GM19372 (cell line): Measurements from ENCODE around the gene MGRN1.
"Not testable (repeated sequence)": the region's sequence is repeated elsewhere in the genome, so short reads cannot be mapped to it uniquely, and the experiment has no call there.

Experiments used
- ATAC-seq: cut with Tn5 transposase; IDR thresholded peaks from one replicate; pipeline ENCODE4 v1.9.1; 2021; ENCODE audit warnings: mild to moderate bottlenecking, low read depth, moderate library complexity; ENCODE audit not compliant: unreplicated experiment

The MGRN1 gene

DNA sequence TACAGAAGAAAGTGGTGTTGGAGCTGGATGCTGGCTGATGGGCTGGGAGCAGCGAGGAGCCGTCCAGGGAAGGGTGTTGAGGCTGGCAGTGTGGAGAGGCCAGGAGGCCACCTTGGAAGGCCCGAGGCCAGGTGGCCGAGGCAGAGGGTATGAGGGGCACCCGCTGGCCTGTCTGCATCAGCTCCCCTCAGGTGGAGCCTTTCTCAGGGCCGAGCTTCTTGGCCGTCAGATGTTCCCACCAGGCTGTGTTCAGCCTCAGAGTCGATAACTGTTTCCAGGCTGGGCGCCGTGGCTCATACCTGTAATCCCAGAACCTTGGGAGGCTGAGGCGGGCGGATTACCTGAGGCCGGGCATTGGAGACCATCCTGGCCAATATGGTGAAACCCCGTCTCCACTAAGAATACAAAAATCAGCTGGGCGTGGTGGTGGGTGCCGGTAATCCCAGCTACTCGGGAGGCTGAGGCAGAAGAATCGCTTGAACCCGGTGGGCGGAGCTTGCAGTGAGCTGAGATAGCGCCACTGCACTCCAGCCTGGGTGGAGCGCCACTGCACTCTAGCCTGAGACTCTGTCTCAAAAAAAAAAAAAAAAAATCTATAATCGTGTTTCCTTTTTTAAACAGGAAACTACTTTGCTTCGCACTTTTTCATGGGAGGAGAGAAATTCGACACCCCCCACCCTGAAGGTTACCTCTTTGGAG, 25.3 kb downstream of the MGRN1 start:
- ATAC-seq = no peak

- not testable (repeated sequence) for ATAC-seq
Observed at GRCh38 chr16:4650443-4651074, 25.9 kb downstream of the MGRN1 start.

DNA sequence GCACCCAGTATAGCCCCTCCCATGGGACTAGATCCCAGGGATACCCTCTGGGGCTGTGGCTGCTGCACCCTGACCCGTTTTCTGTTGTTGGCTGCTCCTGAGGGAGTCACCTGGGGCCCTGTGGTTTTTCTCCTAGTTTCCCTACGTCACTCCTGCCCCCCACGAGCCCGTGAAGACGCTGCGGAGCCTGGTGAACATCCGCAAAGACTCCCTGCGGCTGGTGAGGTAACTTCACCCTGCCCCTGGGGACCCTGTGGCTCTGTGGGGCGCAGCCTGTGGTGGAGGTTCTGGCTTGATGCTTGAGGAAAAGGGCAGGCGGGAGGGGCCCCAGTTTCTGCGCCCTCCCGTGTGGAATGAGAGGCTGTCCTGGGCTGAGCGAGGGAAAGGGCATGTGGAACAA, 27.2 kb downstream of the MGRN1 start:
- ATAC-seq = no peak

DNA sequence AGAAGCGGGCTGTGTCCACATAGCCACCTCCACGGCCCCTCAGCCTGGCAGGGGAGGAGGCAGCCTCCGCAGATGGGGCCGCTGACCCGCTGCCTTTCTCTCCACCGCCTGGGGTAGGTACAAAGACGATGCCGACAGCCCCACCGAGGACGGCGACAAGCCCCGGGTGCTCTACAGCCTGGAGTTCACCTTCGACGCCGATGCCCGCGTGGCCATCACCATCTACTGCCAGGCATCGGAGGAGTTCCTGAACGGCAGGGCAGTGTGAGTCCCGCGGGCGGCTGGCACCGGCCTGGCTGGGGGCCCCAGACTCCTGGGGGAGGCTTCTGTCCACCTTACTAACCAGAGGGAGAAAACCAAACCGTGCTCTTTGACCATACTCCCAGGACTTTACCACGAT, 27.9 kb downstream of the MGRN1 start:
- no peak for ATAC-seq

DNA sequence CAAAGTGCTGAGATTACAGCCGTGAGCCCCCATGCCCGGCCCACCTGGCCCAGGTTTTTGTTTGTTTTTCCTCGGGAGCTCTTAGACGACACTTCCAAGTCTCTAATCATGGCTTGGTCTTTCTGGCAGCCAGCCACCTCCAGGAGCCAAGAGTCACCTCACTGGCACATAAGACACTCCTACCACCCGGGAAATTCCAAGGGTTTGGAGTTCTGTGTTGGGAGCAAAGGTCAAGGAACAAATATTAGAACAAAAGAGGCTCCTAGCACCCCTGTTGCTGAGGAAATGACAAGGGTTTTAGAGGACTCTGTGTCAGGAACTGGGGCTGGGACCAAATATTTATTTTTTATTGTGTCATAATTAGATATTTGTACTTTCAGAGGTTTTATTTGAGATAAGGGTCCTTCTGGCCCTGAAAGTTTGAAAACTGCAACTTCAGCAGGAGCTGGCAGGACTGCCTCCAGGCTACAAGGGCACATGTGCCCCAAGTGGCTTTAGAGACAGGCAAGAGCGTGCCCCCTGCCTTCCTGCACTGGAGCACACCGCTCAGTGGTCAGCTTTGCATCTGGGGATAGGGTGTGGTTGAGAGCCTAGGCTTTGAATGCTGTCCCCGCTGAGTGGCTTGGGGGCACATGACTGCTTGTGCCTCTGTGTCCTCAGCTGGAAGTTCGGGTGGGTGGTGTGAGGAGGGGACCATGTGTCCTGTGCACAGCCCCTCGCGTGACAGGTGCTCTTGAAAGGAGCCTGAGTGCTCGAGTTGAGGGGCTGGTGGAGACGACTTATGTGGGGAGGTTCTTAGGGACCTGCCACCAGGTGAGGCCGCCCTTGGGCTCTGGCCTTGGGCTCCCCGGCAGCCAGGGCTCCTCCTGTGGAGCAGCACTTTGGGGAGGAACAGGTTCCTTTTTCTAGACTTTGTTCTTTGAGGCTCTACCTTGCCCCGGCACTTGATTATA, 29.7 kb downstream of the MGRN1 start:
- no peak for ATAC-seq

- ATAC-seq = no peak
Observed at GRCh38 chr16:4654964-4655590, 30.5 kb downstream of the MGRN1 start.

DNA sequence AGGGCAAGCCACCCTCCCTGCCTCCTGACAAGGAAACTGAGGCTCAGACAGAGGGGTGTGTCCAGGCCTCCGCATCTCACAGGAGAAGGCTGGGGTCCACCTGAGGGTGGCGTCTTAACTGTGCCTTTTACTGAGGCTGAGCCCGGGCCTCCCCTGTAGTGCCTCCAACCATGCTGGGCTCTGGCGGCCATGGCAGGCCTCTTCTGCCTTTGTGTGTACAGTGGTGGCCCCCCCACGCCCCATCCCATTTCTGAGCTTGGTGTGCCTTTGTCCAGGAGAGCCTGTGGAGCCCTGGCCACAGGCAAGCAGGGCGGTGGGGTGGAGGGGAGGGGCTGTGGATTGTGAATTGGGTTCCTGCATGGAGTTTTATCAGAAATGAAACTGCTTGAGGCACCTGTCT, 31.2 kb downstream of the MGRN1 start:
- no peak for ATAC-seq

DNA sequence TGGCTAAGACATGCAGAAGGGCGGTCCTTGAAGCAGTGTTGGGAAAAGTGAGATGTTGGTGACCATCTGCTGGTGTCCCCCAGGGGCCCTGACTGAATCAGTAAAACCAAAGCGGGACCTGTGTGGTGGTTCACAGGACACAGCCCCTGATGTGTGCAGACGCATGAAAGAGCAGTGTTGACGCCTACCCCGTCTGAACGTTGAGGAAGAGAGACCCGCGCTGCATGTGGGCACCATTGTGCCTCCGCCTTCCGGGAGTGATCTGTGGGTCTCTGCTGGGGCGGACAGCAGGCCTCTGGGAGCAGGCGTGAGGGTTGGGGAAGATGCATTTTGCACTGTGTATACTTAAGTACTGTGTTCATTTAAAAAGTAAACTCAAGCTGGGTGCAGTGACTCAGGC, 31.6 kb downstream of the MGRN1 start:
- ATAC-seq = no peak

DNA sequence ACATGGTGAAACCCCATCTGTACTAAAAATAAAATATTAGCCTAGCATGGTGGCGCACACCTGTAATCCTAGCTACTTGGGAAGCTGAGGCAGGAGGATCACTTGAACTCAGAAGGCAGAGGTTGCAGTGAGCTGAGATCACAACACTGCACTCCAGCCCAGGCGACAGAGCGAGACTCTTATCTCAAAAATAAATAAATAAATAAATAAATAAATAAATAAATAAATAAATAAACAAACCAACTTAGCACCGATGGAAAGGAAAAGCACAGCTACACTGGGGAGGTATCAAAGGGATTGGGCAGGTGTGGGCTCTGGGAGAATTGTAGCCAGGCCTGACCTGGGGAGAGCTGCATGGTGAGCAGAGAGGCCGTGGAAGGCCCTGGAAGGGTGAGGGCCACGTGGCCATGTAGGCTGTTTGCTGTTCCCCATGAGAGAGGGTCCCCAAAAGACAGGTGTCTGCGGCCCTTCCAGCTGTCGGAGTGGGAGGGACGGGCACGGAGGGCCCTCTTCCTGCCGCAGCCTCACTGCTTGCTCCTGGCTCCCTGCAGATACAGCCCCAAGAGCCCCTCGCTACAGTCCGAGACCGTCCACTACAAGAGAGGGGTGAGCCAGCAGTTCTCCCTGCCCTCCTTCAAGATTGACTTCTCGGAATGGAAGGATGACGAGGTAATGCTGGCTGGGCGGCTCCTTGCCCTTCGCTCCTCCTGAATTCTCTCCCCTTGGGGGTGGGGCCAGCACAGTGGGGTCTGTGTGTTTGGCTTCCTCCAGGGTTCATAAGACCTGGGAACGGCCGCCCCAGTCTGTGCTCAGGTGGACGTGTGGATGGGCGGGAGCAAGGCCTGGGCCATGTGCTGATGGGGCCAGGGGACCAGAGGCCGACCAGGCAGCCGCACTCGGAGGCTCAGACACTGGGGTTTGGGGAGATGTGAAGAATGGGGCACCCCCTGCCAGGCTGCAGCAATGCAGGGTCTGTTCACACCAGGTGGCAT, 32.4 kb downstream of the MGRN1 start:
- no peak for ATAC-seq

DNA sequence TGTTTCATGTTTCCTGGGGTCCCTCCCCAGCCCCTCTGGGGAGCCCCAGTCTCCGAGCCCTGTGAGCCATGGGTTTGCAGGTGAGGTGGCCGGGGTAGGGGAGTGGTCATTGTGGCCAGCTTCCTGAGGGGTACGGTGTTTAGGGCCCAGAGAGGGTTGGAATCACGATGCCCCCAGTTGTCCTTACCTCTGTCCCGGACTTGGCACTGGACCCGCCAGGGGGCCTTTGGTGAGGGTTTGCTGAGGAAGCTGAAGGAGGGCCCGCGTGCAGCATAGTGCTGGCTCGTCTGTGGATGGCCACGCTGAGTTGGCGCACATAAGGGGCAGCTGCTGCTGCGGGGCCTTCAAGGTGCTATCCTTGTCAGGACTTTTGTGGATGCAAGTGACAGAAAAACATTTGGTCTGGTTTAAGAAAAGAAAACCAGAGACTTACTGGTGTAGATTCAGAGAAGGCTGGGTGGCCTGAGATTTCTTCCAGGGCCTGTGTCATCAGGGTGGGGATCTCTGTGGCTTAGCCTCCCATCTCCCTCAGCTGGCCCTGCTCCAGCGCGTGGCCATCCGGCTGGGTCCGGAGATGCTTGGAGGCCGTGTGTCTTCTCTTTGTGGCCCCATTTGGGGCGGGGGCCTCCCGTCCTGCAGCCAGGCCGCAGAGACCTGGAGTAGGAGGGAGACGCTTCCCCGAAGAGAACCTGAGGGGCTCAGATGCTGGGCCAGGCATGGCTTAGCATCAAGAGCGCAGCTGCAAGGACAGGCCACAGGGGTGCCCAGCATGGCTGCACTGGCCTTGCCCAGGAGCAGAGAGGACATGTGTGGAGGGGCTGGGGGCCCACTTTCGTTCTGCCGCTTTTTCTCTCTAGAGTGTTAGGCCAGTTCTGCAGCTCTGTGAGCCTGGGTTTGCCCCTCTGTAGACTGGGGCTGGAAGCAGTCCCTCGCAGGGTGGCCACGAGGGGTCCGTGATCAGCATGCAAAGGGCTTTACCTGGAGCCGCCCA, 35.0 kb downstream of the MGRN1 start:
- ATAC-seq = no peak

DNA sequence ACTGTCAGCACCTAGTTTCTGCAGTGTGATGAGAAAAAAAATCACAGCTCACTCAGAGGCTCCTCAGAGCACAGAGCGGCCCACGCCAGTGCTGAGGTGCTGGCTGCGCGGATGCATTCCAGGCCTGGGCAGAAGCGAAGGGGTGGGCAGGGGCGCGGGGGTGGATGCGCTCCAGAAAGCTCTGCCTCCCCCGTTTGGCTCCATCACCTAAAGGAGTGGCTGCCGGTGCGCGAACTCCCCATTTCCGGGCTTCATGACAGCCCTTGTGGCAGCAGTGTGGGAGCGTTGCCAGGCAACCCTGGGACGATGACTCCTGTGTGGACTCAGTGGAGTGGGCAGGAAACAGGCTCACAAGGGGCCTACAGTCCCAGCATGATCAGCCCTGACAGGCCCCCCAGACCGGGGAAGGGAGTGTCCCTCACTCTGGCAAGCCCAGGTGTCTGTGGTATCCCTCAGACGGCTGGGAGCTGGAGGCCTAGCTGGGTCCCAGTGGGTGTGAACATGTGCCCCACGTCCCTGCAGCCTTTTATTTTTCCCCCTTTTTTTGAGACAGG, 35.9 kb downstream of the MGRN1 start:
- ATAC-seq = no peak

DNA sequence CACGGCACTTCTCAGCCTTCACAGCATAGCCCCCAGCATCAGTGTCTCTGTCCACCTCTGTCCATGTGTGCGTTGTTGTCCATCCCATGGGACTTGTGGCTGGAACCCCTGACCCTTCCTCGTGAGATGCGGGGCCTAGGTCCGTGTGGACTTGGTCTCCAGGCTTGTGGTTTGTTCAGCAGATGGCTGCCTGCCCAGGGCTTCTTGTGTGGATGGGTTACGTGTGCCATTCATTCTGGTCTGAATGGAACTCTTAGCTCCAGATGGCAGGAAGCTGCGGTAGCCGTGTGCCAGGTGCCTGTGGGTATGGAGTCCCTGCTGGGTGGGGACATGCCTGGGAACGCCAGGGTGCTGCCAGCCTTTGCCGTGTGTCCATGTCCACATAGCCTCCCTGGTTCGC, 37.0 kb downstream of the MGRN1 start:
- no peak for ATAC-seq

DNA sequence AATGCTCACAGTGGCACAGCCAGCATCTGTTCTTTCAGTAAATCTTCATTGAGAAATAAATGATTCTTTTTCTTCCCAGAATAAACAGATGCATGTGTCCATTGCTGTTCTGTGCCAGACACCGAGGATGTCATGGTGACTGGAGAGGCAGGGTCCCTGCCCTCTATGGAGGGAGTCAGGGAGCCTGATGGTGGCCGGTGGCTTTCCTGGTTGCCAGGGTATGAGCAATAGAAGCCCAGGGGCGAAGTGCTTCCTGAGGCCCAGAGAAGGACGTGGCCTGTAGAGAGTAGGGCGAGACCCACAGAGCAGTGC, 38.8 kb downstream of the MGRN1 start:
- ATAC-seq = no peak

GRCh38 chr16:4663777-4664465, 39.3 kb downstream of the MGRN1 start:
- ATAC-seq = no peak

DNA sequence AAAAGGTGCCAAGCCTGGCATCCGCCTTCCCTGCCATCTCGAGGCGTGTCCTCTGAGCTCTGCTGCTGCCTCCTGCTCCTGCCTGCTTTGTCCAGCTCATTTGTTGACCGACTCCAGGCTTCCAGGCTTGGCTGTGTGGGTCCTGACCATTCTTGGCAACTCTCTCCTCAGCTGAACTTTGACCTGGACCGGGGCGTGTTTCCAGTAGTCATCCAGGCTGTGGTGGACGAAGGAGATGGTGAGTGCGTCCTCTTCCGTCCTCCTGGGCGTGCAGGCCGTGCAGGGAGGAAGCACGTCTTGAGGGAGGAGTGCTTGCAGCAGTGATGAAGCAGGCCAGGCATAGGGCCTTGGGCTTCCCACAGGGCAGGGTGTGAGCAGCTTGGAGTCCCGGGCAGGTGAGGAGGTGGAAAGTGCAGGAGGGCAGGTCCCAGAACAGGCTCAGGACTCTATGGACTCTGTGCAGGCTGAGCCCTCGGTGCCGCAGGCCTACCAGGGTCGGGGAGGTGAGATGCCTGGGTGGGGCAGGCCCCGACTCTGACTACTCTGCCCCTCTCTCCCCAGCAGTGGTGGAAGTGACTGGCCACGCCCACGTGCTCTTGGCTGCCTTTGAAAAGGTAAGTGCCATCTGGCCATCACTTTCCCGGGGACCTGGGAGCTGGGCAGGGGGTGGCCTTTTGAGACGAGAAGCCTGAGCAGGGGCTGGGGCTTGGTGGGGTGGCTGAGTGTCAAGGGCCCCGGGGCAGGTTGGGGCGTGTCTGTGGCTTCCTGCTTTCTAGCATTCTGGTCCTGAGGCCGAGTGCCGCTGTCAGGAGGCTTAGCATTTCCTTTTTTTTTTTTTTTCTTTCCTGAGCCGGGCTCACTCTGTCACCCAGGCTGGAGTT, 40.2 kb downstream of the MGRN1 start:
- no peak for ATAC-seq

DNA sequence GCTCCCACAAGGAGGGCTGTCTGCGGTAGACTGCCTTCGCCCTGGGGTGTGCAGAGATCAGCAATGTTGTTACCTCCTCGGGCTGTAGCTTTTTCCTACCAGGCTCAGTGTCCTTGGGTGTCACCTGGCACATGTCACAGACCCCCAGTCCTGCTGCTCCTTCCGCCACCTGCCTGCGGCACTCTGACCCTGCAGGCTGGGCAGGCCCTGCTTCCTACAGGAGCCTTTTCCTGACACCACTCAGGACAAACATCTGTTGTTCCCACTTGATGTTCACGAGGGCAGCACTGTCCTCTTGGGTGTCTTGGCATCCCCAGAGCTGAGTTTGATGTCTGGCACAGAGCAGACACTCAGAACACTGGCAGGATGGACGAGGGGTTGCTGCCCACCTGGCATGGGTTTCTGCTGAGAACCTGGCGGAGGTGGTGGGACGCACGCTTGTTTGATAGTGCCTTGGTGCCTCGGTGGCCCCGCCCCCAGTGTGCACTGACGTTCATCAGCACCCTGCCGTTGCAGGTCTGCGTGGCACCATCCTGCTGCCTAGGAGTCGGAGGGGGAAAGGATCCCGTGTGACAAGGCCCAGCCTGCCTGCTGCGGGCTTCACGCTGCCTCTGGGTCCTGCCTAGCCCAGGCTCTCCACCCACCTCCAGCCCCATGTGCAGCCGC, 42.0 kb downstream of the MGRN1 start:
- ATAC-seq = no peak
